GM23338 (cell line): ENCODE results near the gene PLA2R1. TPM values are rescaled to one million over a fixed set of nuclear protein-coding genes. Genes with fewer than 3 reads are reported as not detected.

Experiments used
- ATAC-seq: fragments of 200-7000 bp; cut with Tn5 transposase; 3 replicates; pipeline ENCODE4 v1.9.1; 2020
- DNase-seq: peaks from one replicate; pipeline ENCODE4 v3.0.0-alpha.2; 2015; ENCODE audit warnings: low spot score
- H2AFZ ChIP-seq: fragments of 200-600 bp; sonication (generic); 2 replicates; pipeline ENCODE4 v1.8.0; 2016; ENCODE audit warnings: antibody characterized with exemption, mild to moderate bottlenecking, moderate library complexity
- H3F3A ChIP-seq: fragments of 200-600 bp; sonication (generic); replicated peaks from 2 replicates; pipeline ENCODE4 v1.8.0; 2017; ENCODE audit warnings: antibody characterized with exemption, mixed run types, low read depth
- H3K27ac ChIP-seq: fragments of 200-600 bp; sonication (generic); 2 replicates; pipeline ENCODE4 v1.6.1; 2016; ENCODE audit warnings: low read depth
- H3K27me3 ChIP-seq: fragments of 200-600 bp; sonication (generic); 2 replicates; pipeline ENCODE4 v1.8.0; 2016; ENCODE audit warnings: mild to moderate bottlenecking, mixed run types, moderate library complexity; ENCODE audit not compliant: insufficient read depth
- H3K36me3 ChIP-seq: fragments of 200-600 bp; sonication (generic); 2 replicates; pipeline ENCODE4 v1.8.0; 2016; ENCODE audit warnings: mild to moderate bottlenecking; ENCODE audit not compliant: insufficient read depth
- H3K4me1 ChIP-seq: fragments of 200-600 bp; sonication (generic); 2 replicates; pipeline ENCODE4 v1.8.0; 2016; ENCODE audit warnings: mild to moderate bottlenecking, moderate library complexity; ENCODE audit not compliant: insufficient read depth
- H3K4me2 ChIP-seq: fragments of 200-600 bp; sonication (generic); 2 replicates; pipeline ENCODE4 v1.7.1; 2017; ENCODE audit warnings: mixed run types
- H3K4me3 ChIP-seq: fragments of 200-600 bp; sonication (generic); 2 replicates; pipeline ENCODE4 v1.6.1; 2016; ENCODE audit warnings: mixed run types
- H3K79me2 ChIP-seq: fragments of 200-600 bp; sonication (generic); replicated peaks from 2 replicates; pipeline ENCODE4 v1.8.0; 2017; ENCODE audit warnings: mild to moderate bottlenecking; ENCODE audit not compliant: insufficient read depth
- H3K9me2 ChIP-seq: fragments of 200-600 bp; sonication (generic); 2 replicates; pipeline ENCODE4 v1.8.0; 2017; ENCODE audit not compliant: insufficient read depth
- H4K20me1 ChIP-seq: fragments of 200-600 bp; sonication (generic); replicated peaks from 2 replicates; pipeline ENCODE4 v1.8.0; 2017; ENCODE audit warnings: mild to moderate bottlenecking; ENCODE audit not compliant: insufficient read depth
- H3K27ac Mint-ChIP-seq: 2 replicates; pipeline ENCODE4 v1.8.0; 2020; ENCODE audit warnings: inconsistent platforms, mild to moderate bottlenecking, moderate library complexity, mixed read lengths
- H3K27me3 Mint-ChIP-seq: 3 replicates; pipeline ENCODE4 v1.8.0; 2022; ENCODE audit warnings: low read depth, mild to moderate bottlenecking, moderate library complexity, mixed read lengths, inconsistent platforms; ENCODE audit not compliant: insufficient read depth, poor library complexity
- H3K36me3 Mint-ChIP-seq: 3 replicates; pipeline ENCODE4 v1.8.0; 2021; ENCODE audit warnings: low read depth, mild to moderate bottlenecking, inconsistent platforms, moderate library complexity, mixed read lengths
- H3K4me1 Mint-ChIP-seq: 3 replicates; pipeline ENCODE4 v1.8.0; 2020; ENCODE audit warnings: mild to moderate bottlenecking, inconsistent platforms, mixed read lengths
- H3K4me3 Mint-ChIP-seq: 3 replicates; pipeline ENCODE4 v1.8.0; 2021; ENCODE audit warnings: moderate library complexity, mild to moderate bottlenecking, inconsistent platforms, mixed read lengths
- H3K9me3 Mint-ChIP-seq: 3 replicates; pipeline ENCODE4 v1.8.0; 2020; ENCODE audit warnings: moderate library complexity, mild to moderate bottlenecking, inconsistent platforms, mixed read lengths
- CREB1 ChIP-seq: fragments of 250-450 bp; sonication (Bioruptor Pico); IDR thresholded peaks from 2 replicates; pipeline ENCODE4 v1.5.0; 2020; ENCODE audit warnings: low read depth, mild to moderate bottlenecking, moderate library complexity
- EZH2 ChIP-seq: fragments of 200-600 bp; sonication (generic); IDR thresholded peaks from one replicate; pipeline ENCODE4 v1.8.0; 2017; ENCODE audit warnings: antibody characterized with exemption, mild to moderate bottlenecking, low read depth; ENCODE audit not compliant: unreplicated experiment
- EZH2phosphoT487 ChIP-seq: fragments of 200-600 bp; sonication (generic); IDR thresholded peaks from one replicate; pipeline ENCODE4 v1.8.1; 2018; ENCODE audit warnings: antibody characterized with exemption; ENCODE audit not compliant: unreplicated experiment
- NANOG ChIP-seq: IDR thresholded peaks from 2 replicates; pipeline ENCODE4 v1.6.1; 2016; ENCODE audit warnings: antibody characterized with exemption, borderline replicate concordance
- POLR2AphosphoS5 ChIP-seq: IDR thresholded peaks from 2 replicates; pipeline ENCODE4 v1.6.1; 2016; ENCODE audit warnings: antibody characterized with exemption, low read depth
- ZNF331 ChIP-seq: fragments of 250-450 bp; sonication (Bioruptor Pico); IDR thresholded peaks from 2 replicates; pipeline ENCODE4 v1.5.0; 2020; ENCODE audit warnings: low read depth, mild to moderate bottlenecking, moderate library complexity
- ZNF462 ChIP-seq: fragments of 250-450 bp; sonication (Bioruptor Pico); IDR thresholded peaks from 2 replicates; pipeline ENCODE4 v1.5.0; 2020; ENCODE audit warnings: mild to moderate bottlenecking, moderate library complexity
- polyA plus RNA-seq: library from polyadenylated mRNA; unstranded; fragments of >200 nt; fragmentation: Nextera tagmentation; extraction: Ambion mirVana; gene quantifications from 2 replicates; pipeline ENCODE4 v1.2.1, GENCODE V29; 2016
- total RNA-seq: library from RNA; depleted of rRNA; stranded (reverse); fragments of >200 nt; shearing (Covaris generic); gene quantifications from 2 replicates; pipeline ENCODE4 v1.2.3, GENCODE V29; 2014
- TF ChIP-seq, protein P1 (sequence below), 2 experiments: fragments of 200-600 bp in 1 of 2; sonication (generic) in 1 of 2; conservative IDR thresholded peaks; 2 replicates each; pipeline versions ENCODE4 v1.5.1 to v1.6.1; 2016 to 2017; ENCODE audit warnings: antibody characterized with exemption in 2 of 2, low read depth in 2 of 2, mild to moderate bottlenecking in 2 of 2, moderate library complexity in 1 of 2

PLA2R1 gene
- total and polyA plus RNA-seq, 2 experiments from 2014 or later: 0.57 to 1.2 TPM

- no peaks in the 10 kb centered on the region for H3K36me3 Mint-ChIP-seq
Measured at GRCh38 chr2:159985656-159986055, 76.8 kb downstream of the PLA2R1 start.

More at GRCh38 chr2:159985656-159986055, 76.8 kb downstream of the PLA2R1 start:
- no peaks in the 10 kb centered on the region for H3K9me2 ChIP-seq
- peaks cover 15% of the 10 kb centered on the region for H3K4me1 Mint-ChIP-seq
- no peaks in the 10 kb centered on the region for H3K79me2 ChIP-seq
- no peak for TF ChIP-seq EZH2
- TF ChIP-seq NANOG: no peak
- TF ChIP-seq POLR2AphosphoS5: no peak
- no peak for TF ChIP-seq ZNF462
- TF ChIP-seq EZH2phosphoT487: no peak
- no peak for TF ChIP-seq ZNF331 (CRISPR knock-in tag)
- TF ChIP-seq, protein P1, sequence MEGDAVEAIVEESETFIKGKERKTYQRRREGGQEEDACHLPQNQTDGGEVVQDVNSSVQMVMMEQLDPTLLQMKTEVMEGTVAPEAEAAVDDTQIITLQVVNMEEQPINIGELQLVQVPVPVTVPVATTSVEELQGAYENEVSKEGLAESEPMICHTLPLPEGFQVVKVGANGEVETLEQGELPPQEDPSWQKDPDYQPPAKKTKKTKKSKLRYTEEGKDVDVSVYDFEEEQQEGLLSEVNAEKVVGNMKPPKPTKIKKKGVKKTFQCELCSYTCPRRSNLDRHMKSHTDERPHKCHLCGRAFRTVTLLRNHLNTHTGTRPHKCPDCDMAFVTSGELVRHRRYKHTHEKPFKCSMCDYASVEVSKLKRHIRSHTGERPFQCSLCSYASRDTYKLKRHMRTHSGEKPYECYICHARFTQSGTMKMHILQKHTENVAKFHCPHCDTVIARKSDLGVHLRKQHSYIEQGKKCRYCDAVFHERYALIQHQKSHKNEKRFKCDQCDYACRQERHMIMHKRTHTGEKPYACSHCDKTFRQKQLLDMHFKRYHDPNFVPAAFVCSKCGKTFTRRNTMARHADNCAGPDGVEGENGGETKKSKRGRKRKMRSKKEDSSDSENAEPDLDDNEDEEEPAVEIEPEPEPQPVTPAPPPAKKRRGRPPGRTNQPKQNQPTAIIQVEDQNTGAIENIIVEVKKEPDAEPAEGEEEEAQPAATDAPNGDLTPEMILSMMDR (conservative IDR thresholded peaks at IDR 0.05; ENCODE audit: low read depth in 2 of 2): no peak
- TF ChIP-seq CREB1 (CRISPR knock-in tag): no peak
- no peaks in the 10 kb centered on the region for H3K9me3 Mint-ChIP-seq
- H3K4me3 Mint-ChIP-seq: no peak overlapping the region
- no peaks in the 10 kb centered on the region for H3K27me3 Mint-ChIP-seq
- no peak overlapping the region for H2AFZ ChIP-seq
- H3K27ac ChIP-seq: no peak overlapping the region
- no peaks in the 10 kb centered on the region for H4K20me1 ChIP-seq
- peaks cover 13% of the 10 kb centered on the region for H3K4me1 ChIP-seq
- no peaks in the 10 kb centered on the region for H3K36me3 ChIP-seq
- DNase-seq (no peak), ATAC-seq (no peak)
- no peaks in the 10 kb centered on the region for H3K27me3 ChIP-seq
- H3F3A ChIP-seq: no peaks in the 10 kb centered on the region
- no peak overlapping the region for H3K4me2 ChIP-seq
- H3K4me3 ChIP-seq: no peak overlapping the region
- no peak overlapping the region for H3K27ac Mint-ChIP-seq
